Stromal cell of bone marrow (primary cell): ENCODE results near the gene CSHL1.
"Not testable (repeated sequence)": the region's sequence is repeated elsewhere in the genome, so short reads cannot be mapped to it uniquely, and the experiment has no call there.

Experiments used
- DNase-seq: peaks from one replicate; pipeline ENCODE4 v3.0.0-alpha.2; 2012; ENCODE audit warnings: low read depth

CSHL1 gene

DNA sequence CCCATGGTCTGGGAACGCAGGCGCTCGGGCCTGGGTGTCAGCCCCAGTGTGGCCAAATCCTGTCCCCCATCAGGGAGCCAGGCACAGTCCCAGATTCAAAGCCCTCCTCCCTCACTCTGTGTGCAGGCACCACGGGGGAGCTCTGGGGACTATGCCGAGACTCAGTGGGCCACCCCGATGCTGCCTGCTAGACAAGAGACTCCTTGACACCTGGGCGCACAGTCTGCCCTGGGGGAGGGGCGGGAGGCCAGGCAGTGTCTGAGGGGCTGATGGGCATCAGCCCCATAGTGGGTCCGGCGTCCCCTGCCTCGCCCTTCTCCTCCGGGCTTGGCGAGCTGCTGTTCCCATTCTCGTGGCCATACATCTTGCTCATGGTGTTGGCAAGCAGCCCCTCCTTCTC is 29.5 kb upstream of the CSHL1 start:
- no peak for DNase-seq

DNA sequence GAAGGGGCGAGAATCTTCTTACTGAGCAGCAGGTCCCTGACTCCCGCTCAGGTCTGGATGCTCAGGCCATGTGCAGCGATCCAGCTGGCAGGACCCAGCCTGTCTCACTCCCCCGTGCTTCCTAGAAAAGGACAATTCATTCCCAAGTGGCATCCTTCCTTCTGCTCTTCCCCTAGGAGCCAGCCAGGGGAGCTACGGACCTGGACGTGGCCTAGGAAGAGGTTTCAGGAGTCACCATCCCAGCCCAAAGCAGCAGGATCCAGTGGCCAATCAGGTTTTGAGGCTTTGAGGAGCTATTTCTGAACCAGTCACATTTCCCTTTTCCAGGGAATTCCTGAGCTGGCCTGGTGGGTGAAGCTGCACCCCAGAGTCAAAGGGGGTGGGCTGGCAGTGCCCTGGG is 28.8 kb upstream of the CSHL1 start:
- no peak for DNase-seq

DNA sequence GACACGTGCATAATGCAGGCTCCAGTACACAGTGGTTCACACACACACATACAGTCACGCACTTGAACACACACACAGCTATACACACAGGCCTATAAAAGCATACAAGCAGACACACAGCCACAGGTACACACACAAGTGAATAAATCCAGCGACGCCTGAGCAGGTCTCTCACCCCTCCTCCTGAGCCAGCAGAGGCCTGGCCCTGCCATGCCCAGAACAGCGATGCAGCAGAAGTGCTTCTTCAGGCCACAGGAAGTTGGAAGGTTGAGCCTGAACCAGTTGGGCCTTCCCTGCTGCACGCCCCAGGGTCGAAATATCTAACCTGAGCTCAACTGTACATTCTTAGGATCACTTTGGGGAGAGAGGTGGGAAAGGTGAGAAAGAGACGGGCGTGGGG is 28.3 kb upstream of the CSHL1 start:
- no peak for DNase-seq

DNA sequence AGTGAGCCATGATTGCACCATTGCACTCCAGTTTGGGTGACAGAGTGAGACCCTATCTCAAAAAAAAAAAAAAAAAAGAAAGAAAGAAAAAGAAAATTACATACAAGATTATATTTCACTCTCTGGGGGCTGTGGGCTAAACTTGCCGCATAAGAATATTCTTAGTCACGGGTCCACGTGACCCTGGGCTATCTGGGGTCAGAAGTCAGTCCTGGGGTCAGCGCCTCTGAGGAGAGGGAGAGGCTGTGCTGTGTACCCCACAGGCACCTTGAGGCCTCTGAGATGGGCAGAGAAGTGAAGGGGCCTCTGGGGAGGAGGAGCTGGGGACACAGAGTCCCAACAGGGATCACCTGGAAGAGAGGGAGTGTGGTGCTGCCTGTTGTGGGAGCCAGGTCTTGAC is 26.9 kb upstream of the CSHL1 start:
- DNase-seq = no peak

DNA sequence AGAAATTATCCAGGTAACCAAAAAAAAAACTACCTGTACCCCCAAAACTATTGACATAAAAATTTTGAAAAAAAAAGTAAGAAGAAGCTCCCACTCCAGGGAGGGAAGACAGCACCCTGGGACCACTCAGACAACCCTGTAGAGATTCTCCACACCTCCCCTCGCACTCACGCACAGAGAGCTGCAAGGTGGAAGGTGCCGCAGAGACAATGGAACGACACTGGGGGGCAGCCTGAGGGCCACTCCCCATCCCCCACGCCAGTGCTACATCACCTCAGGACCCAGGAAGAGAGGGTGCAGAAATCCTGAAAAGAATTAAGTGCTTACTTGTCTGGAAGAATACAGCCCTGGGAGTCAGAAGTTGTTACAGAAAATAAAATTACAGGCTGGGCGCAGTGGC is 26.3 kb upstream of the CSHL1 start:
- no peak for DNase-seq

DNA sequence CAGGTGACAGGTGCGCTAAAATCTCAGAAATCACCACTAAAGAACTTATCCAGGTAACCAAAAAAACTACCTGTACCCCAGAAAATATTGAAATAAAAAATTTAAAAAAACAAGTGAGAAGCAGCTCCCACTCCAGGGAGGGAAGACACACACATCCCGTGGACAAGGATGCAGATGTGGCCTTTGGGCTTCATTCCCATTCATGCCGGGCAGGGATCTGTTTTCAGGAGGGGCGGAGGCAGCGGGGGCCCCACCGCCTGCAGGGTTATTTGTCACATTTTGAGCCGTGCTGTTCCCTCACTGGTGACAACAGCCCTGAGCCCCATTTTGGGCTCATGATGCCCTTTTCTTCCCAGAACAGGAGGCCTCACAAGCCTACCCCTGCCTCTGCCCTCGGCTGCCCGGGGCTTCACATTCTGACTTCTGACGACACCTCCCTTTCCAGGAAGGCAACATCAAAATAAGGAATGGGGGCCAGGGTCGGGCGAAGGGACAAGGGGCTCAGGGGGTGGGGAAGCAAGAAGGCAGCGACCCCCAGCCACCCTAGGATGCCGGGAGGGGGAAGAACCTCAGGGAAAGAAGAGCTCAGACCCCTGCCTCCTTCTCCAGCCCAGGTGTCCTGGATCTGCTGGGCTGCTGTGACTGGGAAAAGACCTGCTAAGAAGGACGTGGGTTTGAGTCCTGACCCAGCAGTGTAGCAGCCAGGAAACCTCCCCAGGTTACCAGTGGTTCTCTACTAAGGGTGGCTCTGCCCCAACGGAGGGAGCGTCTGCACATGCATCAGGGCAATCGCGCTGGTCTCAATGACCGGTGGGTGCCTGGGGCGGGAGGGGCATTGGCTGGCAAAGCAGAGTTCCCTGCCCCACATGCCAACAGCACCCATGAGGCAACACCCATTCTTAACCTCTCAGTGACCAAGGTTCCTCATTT is 23.4 kb upstream of the CSHL1 start:
- DNase-seq = no peak

- DNase-seq = no peak
These were observed 22.5 kb upstream of the CSHL1 start for GRCh38 chr17:63933598-63933997.

DNA sequence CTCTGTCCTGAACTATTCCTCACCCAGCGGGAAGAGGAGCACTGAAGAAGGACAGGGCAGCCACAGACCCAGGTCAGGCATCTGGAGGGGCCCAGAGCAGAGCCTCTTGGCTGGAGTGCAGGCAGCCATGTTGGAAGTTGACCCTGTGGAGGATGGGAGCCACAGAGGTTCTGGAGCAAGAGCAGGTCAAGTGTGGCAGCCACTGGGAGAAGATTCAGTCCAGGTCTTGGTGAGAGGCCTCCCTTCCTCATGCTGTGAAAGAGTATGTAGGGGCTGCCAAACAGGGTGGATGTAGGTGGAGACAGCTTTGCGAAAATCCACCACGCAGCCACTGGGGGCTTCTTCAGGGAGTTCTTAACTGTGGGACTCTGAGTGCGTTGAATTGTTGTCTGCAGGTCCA is 21.7 kb upstream of the CSHL1 start:
- DNase-seq = no peak

- no peak for DNase-seq
These were observed 21.0 kb upstream of the CSHL1 start, which contains the start of gene CD79B for GRCh38 chr17:63931981-63932561. Gene CD79B (minus strand): TSS chr17:63932331. CDS start chr17:63932261, 70 bp downstream.

DNA sequence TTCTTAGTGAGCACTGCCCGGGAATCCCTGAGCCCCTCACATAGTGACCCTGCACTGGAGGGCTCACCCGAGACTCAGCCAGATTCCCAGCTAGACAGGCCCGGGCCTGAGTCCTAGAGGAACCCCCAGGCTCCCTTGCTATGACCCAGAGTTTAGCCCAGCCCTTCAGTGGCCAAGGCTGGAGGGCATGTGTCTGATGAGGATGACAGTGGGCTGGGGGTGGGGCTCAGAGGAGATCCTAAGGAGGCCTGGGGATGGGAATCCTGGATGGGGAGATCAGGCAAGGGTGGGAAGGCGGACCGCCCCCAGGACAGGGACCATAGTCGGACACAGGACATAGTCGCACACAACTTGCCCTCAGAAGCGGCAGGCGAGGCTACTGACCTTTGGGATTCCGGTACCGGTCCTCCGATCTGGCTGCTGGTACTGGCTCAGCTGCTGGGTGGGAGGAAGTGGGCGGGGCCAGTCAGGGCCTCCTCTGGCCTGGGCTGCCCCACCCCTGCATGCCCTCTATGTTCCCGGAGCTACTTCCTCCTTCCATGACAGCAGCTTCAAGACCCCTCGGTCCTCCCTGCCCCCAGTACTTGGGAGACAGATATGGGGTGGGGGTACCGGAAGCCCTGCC is 20.0 kb upstream of the CSHL1 start:
- no peak for DNase-seq

DNA sequence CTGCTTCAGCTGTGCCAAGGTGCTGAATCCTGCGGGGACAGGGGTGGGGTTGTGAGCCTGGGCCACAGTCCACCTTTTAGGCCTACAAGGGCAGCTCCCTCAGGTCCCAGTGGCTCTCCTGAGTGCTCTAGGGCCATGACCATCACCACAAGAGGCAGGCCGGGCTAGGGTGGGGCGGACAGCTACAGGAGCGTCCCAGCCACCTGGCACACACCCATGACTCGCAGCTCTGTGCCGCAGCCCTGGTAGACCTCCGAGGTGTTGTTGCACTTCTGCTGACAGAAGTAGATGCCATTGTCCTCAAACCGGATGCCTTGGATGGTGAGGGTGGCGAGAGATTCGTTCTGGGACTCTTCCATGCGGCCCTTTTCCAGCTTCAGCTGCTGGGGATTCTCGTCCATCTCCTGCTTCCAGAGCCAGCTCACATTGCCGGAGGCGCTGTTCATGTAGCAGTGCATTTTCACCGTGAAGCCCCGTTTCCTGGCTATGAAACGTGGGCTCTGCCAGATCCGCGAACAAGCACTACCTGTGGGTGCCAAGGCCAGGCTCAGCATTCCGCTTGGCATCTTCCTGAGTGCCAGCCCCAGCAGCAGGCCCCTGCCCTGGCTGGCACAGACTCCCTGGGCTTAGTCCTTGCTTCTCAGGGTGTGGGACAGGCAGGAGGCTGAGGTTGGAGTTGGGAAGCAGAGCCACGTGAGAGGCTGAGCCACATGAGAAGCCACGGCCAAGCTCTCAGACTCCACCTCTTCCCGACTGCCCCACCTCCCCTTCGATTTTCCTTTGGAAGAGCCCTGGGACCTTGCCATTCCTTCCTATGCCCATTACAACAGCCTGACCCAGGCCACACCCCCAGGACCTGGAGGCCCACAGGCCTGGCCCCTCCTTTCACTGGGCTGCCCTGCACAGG is 19.1 kb upstream of the CSHL1 start:
- DNase-seq = peak; percentile 6

GRCh38 chr17:63928966-63929695 is 18.1 kb upstream of the CSHL1 start:
- DNase-seq = no peak

GRCh38 chr17:63928172-63928666 is 17.2 kb upstream of the CSHL1 start:
- DNase-seq = no peak

DNA sequence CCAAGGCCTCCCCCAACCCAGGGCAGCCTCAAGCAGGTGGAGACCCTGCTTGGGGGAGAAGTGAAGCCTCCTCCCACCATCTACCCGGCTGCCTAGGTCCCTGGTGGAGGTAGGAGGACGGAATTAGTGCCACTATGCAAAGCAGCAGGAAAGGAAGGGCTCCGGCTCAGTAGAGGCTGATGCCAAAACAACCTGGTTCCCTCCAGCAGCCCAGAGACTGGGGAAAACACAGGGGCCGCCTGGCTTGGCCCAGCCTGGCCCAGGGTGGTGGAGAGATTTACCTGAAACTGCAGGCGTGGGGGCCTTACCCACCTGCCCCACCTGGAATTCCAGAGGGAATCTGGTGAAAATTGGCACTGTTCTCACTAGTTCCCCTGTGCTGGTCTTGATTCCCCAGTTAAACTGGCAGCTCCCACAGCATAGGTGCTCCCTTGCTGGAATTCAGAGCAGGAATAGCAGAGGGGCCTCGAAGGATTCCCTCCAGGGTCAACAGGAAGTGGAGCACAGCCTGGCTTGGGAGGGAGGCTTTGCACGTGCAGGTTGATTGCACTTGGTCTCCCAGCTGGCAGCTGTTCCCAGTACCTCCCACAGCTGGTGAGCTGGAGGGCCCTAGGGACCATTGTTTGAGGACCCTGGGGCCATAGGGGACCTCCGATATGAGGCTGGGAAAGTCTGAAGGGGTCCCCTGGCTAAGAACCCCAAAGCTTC is 16.6 kb upstream of the CSHL1 start:
- no peak for DNase-seq

DNA sequence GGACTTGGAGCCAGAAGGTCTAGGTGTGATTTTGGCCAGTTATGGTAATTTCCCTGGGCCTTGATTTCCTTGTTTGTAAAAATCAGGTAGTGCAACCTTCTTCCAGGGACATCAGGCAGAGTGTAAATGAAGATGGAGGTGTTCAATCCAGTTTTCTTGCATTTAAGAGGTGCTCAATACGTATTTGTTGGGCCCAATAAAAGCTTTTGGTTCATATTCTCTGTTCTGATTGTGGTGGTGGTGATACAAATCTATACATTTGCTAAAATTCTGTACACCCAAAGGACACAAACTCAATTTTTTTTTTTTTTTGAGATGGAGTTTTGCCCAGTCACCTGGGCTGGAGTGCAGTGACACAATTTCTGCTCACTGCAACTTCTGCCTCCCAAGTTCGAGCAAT is 15.1 kb upstream of the CSHL1 start:
- no peak for DNase-seq

DNA sequence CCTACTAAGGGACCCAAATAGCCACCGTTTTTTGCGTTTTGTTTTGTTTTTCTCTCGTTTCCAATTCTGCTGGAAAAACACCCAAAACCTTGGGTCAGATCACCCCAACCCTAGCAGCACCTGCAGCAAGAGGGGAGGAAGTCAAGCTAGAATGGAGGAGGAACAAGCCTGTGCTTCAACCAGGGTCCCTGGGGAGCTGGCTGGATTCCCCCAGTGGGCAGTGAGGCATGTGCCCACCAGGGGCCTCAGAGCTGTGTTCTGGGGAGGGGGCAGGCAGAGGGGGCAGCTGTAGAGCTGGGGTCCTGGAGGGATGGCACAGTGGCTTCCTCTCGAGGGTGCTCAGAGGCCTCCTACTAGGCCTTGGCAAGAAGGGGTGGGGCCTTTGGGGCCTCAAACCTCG is 14.6 kb upstream of the CSHL1 start:
- DNase-seq = no peak

DNA sequence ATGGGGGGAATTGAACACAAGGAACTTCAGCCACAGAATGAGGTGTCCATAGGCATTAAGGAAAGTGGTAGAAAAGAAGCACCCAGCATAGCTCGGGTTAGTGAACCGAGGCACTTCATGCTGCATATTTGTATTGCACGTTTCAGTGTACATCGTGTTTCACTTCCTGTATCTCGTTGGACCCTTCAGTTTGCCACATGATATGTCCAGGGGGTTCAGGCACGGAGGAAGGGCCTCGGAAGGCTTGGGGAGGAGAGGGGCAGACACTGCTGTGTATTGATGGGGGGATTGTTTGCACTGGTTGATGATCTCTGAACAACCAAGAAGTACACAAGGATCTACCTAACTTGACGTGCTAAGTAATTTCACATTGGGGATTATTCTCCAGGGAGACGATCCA is 11.3 kb upstream of the CSHL1 start:
- not testable (repeated sequence) for DNase-seq

GRCh38 chr17:63920779-63921178 is 9.7 kb upstream of the CSHL1 start:
- DNase-seq = not testable (repeated sequence)

DNA sequence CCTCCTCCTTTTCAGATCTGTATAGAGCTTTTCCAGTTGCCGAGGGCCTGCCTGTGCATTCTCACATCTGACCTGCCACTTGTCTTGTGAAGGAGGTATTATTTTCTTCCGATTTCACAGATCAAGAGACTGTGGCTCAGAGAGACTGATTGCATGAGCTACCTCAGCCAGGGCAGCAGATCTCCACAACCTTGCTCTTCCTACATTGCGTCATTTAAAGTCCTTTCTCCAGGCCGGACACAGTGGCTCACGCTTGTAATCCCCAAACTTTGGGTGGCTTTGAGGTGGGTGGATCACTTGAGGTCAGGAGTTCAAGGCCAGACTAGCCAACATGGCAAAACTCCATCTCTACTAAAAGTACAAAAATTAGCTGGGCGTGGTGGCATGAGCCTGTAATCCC is 9.0 kb upstream of the CSHL1 start:
- not testable (repeated sequence) for DNase-seq

DNA sequence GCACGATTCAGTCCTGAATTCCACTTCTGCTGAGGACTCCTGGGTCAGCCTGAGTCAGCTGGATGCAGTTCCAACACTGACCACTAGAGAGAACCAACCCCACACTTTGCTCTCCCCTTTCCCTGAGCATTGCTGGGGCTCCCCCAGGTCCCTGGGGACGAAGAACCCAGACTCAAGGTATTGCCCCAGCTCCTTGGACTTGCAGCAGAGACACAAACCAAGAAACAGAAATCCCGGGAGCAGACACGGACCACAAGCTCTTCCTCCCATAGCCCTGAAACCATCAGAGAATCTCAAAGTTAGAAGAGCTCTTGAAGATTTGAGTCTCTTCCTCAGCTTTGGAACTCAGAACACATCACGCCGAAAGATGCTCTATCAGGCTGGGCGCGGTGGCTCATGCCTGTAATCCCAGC is 8.3 kb upstream of the CSHL1 start:
- peak; percentile 32 for DNase-seq
